Effector CD4-positive, alpha-beta T cell (primary cell): ENCODE results near the gene TRIM48. TPM values are rescaled to one million over a fixed set of nuclear protein-coding genes. Genes with fewer than 3 reads are reported as not detected.
"Not testable (repeated sequence)": the region's sequence is repeated elsewhere in the genome, so short reads cannot be mapped to it uniquely, and the experiment has no call there.

Source experiments
- DNase-seq: peaks from one replicate; pipeline ENCODE4 v3.0.0-alpha.2; 2020
- total RNA-seq: gene quantifications from one replicate; lab custom pipeline; 2026; lab: John Stamatoyannopoulos, UW

The TRIM48 gene
- total RNA-seq: not detected

DNA sequence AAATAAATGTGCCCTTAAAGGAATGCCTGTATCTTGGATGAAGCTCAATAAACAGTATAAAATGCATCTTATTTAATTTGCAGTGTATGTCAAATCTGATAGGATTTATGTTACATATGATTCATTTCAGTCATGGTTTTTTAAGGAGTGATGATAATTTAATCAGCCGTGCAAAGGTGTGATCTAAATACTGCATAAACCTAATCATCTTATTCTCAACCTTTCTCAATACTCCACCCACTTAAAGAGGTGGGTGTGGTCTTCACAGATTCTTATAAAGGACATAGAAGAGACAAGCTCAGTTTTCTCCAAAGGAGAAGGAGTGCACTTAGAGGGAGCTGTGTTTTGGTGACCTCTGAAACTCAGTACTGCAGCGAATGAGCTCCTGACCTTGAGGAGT, at the start of gene TRIM48:
TSS of gene TRIM48 (plus strand) at position 301 of the 400 bp plus-strand sequence. CDS start 113 bp downstream, outside the sequence.
- not testable (repeated sequence) for DNase-seq

DNA sequence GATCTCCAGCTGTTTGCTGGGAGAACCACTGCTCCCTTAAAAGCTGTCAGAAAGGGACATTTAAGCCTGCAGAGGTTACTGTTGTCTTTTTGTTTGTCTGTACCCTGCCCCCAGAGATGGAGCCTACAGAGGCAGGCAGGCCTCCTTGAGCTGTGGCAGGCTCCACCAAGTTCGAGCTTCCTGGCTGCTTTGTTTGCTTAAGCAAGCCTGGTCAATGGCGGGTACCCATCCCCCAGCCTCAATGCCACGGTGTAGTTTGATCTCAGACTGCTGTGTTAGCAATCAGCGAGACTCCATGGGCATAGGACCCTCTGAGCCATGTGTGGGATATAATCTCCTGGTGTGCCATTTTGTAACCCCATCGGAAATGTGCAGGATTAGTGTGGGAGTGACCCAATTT, 23.6 kb upstream of the TRIM48 start:
- not testable (repeated sequence) for DNase-seq

DNA sequence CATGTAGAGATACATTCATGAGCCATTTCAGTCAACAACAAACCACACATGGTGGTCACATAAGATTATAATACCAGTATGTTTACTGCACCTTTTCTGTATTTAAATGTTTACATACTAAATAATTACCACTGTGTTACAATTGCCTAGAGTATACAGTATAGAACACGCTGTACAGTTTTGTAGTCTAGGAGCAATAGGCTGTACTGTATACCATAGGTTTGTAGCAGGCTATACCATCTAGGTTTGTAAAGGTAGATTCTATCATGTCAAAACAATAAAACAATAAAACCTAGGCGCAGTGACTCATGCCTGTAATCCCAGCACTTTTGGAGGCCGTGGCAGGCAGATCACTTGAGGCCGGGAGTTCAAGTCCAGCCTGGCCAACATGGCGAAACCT, 1.1 kb downstream of the TRIM48 start:
- no peak for DNase-seq
